Rectal smooth muscle tissue (tissue), 1 donor: Measurements from ENCODE around the gene PLXNA1.

Source experiments
- H3K27ac ChIP-seq: one replicate; pipeline ENCODE4 v1.7.0; 2013; ENCODE audit warnings: low read depth, low read length, inconsistent platforms
- H3K27me3 ChIP-seq: one replicate; pipeline ENCODE4 v1.7.0; 2013; ENCODE audit warnings: low read length; ENCODE audit not compliant: control insufficient read depth, insufficient read depth
- H3K36me3 ChIP-seq: one replicate; pipeline ENCODE4 v1.7.0; 2013; ENCODE audit warnings: low read length; ENCODE audit not compliant: control insufficient read depth, insufficient read depth
- H3K4me1 ChIP-seq: one replicate; pipeline ENCODE4 v1.7.0; 2013; ENCODE audit warnings: low read length; ENCODE audit not compliant: control insufficient read depth, insufficient read depth
- H3K4me3 ChIP-seq: one replicate; pipeline ENCODE4 v1.7.0; 2013; ENCODE audit warnings: low read length
- H3K9ac ChIP-seq: one replicate; pipeline ENCODE4 v1.7.0; 2013; ENCODE audit warnings: low read length

PLXNA1 gene

DNA sequence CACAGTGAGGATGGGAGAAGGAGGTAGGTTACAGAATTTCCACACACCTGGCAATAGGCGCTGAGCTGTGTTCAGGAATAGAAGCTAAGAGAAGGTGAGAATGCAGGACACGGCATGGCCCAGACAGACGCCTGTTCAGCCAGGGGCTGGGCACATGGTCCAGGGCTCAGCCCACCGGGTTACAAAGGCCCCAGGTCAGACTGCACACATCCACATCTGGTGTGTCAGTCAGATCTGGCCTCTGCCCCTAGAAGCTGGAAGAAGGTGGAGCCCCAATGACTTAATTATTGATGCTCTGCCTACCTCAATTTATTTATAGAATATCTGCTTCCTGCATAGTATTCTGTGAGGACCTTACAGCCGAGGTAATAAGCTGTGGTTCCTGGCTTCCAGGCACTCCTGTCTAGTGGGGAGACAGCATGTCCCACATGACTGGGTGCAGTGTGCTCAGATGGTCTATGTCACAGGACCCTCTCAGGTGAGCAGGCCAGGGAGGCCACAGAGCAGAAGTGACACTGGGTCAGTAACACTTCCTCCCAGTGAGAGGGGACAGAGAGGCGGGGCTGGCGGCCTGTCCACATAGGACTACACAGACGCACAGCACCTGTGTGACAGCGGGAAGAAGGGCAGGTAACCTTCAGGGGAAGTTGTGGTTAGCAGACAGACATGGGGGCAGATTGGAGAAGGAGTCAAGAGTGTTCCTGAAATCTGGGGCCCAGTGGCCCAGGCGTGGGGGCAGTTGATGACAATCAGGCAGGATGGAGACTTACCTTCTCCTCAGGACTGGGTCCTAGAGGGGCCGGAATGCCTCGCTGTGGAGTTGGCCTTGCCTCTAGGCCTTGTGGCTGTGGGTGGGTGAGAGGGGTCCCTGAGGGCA is 38.6 kb upstream of the PLXNA1 start:
- Histone ChIP-seq H3K4me1 (no peaks in the 10 kb centered on the region), H3K27ac (no peak overlapping the region), H3K27me3 (no peaks in the 10 kb centered on the region), H3K36me3 (no peaks in the 10 kb centered on the region), H3K9ac (no peak overlapping the region), H3K4me3 (no peak overlapping the region)

DNA sequence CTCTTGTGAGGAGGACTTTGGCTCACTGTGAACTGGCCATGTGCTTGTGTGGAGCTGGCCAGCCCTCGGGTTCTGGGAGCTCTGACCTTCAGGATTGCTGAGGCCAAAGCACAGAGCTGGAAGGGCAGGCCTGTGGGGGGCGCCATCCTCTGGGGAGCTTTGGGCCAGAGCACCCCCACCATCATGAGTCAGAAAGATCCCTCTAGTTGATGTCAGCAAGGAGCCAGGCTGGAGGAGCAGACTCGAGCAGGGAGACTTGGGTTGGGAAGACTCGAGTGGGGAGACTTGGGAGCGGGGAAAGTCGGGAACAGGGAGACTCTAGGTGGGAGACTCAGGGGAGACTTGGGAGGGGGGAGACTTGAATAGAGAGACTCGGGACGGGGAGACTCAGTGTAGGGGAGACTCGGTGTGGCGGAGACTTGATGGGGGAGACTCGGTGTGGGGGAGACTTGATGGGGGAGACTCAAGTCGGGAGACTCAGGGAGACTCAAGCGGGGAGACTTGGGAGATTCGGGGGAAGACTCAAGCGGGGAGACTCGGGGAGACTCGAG is 37.7 kb upstream of the PLXNA1 start:
- Histone ChIP-seq H3K36me3 (no peaks in the 10 kb centered on the region), H3K27me3 (no peaks in the 10 kb centered on the region), H3K27ac (no peak overlapping the region), H3K9ac (no peak overlapping the region), H3K4me3 (no peak overlapping the region), H3K4me1 (no peaks in the 10 kb centered on the region)

GRCh38 chr3:126945891-126946290 is 37.0 kb upstream of the PLXNA1 start:
- Histone ChIP-seq H3K4me3 (no peak overlapping the region), H3K27me3 (no peaks in the 10 kb centered on the region), H3K27ac (no peak overlapping the region), H3K36me3 (no peaks in the 10 kb centered on the region), H3K9ac (no peak overlapping the region), H3K4me1 (no peaks in the 10 kb centered on the region)

DNA sequence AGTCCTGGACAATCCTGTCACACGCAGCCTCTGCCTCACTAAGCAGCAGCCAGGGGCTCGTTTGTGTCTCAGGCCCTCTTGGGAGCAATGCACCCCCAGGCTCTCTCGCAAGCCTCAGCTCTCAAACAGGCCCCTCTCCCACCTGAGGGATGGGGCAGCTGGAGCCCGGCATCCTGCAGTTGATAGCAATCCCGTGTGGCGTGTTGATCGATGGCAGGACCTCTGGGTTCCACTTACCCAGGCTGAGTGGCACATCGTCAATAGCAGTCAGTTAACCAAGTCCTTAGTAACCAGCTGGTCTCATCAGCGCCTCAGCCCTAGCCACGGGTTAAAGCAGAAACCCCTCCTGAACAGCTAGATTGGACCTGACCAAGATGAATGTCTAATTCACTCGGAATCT is 36.5 kb upstream of the PLXNA1 start:
- Histone ChIP-seq H3K27me3 (no peaks in the 10 kb centered on the region), H3K27ac (no peak overlapping the region), H3K4me3 (no peak overlapping the region), H3K4me1 (no peaks in the 10 kb centered on the region), H3K36me3 (no peaks in the 10 kb centered on the region), H3K9ac (no peak overlapping the region)

- H3K9ac ChIP-seq, result no peak overlapping the region
- no peak overlapping the region for H3K27ac ChIP-seq
- H3K4me1 ChIP-seq, result no peaks in the 10 kb centered on the region
- no peak overlapping the region for H3K4me3 ChIP-seq
- H3K27me3 ChIP-seq, result no peaks in the 10 kb centered on the region
- no peaks in the 10 kb centered on the region for H3K36me3 ChIP-seq
These were observed 35.5 kb upstream of the PLXNA1 start for GRCh38 chr3:126947429-126947828.

GRCh38 chr3:126948980-126949535 is 33.9 kb upstream of the PLXNA1 start:
- Histone ChIP-seq H3K36me3 (no peaks in the 10 kb centered on the region), H3K9ac (no peak overlapping the region), H3K27ac (no peak overlapping the region), H3K4me1 (no peaks in the 10 kb centered on the region), H3K4me3 (no peak overlapping the region), H3K27me3 (no peaks in the 10 kb centered on the region)

DNA sequence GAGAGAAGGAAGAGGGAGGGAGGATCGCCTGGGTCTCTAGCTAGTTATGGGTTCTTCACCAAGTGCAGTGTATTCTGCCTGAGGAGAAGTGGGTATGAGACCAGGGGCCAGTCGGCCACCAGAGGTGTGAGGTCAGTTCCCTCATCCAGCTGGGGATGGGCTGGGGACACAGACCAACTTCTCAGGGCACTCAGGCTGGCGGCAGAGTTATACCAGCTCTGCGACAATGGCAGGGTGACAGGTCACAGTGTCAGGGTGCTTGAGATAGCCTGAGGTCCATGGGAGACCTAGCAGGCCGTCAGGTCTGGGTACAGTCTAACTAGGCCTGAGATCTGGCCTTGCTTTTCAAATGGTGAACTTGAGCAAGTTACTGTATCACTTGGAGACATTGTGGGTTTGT is 31.4 kb upstream of the PLXNA1 start:
- H3K4me3 ChIP-seq, result no peak overlapping the region
- H3K4me1 ChIP-seq, result no peaks in the 10 kb centered on the region
- no peak overlapping the region for H3K9ac ChIP-seq
- H3K27me3 ChIP-seq, result no peaks in the 10 kb centered on the region
- H3K36me3 ChIP-seq, result no peaks in the 10 kb centered on the region
- no peak overlapping the region for H3K27ac ChIP-seq

DNA sequence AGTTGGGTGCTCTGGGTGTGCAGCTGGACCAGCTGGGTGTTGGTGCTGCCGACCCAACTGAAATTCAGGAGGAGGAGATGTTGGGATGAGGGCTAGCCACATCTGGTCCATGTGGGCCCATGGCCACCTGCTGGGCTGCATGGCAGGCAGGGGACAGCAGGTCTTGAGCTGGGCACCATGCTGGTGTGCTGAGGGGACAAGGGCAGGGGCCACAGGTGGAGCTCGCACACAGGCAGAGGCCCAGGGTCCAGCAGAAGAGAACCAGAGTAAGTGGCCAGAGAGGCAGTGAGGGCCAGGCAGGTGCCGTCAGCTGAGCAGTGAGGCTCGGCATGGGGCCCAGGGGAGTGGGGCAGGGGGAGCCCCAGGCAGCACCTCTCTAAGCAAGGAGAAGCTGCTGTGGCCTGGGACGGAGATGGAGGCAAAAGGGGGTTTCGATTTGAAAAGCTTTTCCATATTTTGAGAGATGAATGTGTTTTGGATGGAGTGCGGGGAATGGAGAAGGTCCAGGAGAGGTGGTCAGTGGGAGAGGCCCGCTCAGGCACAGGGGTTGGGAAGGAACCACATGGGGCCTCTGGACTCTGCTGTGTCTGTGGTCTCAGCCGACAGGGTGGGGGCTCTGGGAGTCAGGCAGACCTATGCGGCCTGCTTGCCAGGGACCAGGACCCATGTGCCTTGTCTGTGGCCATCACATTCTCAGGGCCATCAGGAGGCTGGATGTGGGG is 30.5 kb upstream of the PLXNA1 start:
- H3K27me3 ChIP-seq, result no peaks in the 10 kb centered on the region
- no peak overlapping the region for H3K4me3 ChIP-seq
- H3K9ac ChIP-seq, result no peak overlapping the region
- no peaks in the 10 kb centered on the region for H3K4me1 ChIP-seq
- no peaks in the 10 kb centered on the region for H3K36me3 ChIP-seq
- H3K27ac ChIP-seq, result no peak overlapping the region

DNA sequence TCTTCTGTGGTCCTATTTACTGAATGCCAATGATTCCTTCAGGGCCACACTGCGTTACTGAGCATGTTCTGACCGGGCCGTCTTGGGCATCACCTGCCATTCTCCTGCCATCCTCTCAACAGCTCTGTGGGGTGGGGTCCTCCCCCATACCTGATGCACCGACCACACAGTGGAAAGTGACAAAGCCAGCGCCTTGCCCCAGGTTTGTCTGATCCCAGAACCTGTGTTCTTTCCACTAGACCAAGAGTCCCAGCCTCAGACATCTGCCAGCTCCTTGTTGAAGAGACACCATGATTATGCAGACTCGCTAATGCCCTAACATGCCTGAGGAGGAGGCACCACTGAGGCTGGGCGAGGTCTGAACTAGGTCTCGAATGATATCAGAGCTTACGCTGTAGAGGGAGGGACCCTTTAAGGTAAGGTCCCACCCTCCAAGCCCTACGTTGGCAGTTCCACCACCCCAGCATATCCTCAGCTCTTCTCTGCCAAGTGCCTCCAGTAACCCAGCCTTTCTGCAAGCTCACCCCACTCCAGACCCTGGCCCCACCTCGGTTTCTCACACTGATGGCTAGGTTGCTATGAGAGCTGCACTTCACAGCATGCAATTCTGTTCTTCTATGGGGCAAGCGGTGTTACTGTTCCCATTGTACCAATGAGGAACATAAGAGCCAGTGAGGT is 29.8 kb upstream of the PLXNA1 start:
- Histone ChIP-seq H3K9ac (no peak overlapping the region), H3K4me1 (no peaks in the 10 kb centered on the region), H3K27ac (no peak overlapping the region), H3K4me3 (no peak overlapping the region), H3K36me3 (no peaks in the 10 kb centered on the region), H3K27me3 (no peaks in the 10 kb centered on the region)

DNA sequence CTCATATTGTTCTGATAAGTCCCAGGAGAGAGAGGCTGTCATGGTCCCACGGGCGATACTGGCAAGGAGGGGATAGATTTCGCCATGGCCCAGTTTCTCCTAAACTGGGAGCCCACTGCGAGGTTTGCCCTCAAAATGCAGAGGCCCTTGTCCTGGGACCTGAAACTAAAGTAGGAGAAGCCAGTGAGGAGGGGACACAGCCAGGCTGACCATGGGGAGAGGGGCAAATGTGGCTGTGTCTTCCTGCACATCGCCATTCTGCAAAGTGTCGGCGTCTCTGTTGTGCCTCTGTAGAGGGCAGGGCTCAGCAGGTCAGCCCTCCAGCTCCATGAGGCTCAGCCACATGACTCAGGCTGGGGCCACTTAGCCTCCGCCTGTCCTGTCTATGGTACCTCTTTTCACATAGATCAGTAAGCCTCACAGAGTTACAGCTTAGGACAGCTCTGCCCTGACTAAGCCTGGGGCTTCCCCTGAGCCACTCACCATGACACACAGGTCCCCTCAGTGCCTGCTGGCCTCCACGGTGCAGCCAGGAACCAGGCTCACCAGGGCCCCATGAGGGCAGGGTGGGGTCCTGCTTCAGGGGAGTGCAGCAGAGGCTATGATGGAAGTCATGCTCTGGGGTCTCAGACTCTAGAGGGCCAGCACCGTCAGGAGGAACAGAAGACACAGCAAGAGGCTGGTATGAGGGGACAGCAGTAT is 28.6 kb upstream of the PLXNA1 start:
- Histone ChIP-seq H3K27me3 (no peaks in the 10 kb centered on the region), H3K4me3 (no peak overlapping the region), H3K9ac (no peak overlapping the region), H3K36me3 (no peaks in the 10 kb centered on the region), H3K27ac (no peak overlapping the region), H3K4me1 (no peaks in the 10 kb centered on the region)

DNA sequence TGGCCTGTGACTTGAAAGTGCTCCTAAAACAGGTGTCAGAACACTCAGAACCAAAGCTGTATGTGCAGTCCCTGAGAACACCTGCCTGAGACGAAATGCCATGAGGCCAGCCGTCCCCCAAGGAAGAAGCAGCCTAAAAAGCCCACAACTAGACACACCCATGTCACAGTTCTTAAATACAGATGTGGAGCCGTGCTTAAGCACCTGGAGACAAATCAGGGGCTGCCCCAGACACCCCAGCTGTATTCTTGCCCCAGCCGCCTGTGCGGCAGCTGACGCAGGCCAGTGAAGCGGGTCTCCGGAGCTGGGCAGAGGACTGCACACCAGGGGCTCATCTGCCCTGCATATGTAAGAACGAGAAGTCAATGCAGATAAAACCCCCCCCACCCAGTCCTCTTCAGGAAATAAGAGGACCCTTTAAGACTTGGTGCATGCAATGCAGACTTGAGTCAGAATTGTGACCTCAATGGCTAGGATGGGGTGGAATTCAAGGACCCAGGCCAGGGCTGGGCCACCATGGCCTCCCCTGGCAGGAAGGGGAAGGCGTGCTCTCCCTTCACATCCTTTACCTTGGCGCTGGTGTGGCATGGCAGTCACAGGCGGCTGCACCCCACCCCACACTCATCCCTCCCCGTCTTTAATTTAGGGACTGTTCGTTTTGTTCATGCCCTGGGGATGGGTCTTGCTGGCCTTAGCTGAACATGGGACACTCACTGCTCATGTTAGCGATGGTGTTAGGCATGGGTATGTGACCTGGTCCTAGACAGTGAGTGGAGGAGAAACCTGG is 27.7 kb upstream of the PLXNA1 start:
- H3K4me1 ChIP-seq, result no peaks in the 10 kb centered on the region
- no peaks in the 10 kb centered on the region for H3K27me3 ChIP-seq
- no peak overlapping the region for H3K9ac ChIP-seq
- H3K4me3 ChIP-seq, result no peak overlapping the region
- no peaks in the 10 kb centered on the region for H3K36me3 ChIP-seq
- H3K27ac ChIP-seq, result no peak overlapping the region
